OCI-LY7 (cell line): Measurements from ENCODE around the gene LHX6. TPM values are rescaled to one million over a fixed set of nuclear protein-coding genes. Genes with fewer than 3 reads are reported as not detected.

ENCODE experiments used
- BruUV-seq: library from RNA; stranded (reverse); fragments of 400-500 nt; replicated peaks from 2 replicates; lab custom pipeline; 2021; lab: Mats Ljungman, UMichigan
- CTCF ChIA-PET: fragments of 300-600 bp; sonication (Branson Sonifier 250); formaldehyde crosslinking; loops from one replicate; lab custom pipeline; 2022; ENCODE audit warnings: antibody characterized with exemption; ENCODE audit not compliant: unreplicated experiment; lab: Charles Lee
- POLR2A ChIA-PET: fragments of 300-600 bp; sonication (Branson Sonifier 250); formaldehyde crosslinking; loops from one replicate; lab custom pipeline; 2022; ENCODE audit warnings: antibody characterized with exemption; lab: Charles Lee
- DNase-seq: peaks from one replicate; pipeline ENCODE4 v3.0.0-alpha.2; 2015; ENCODE audit warnings: low spot score
- H2AFZ ChIP-seq: fragments of 200-600 bp; sonication (generic), shearing (Covaris generic); 2 replicates; pipeline ENCODE4 v1.6.1; 2014; ENCODE audit warnings: mild to moderate bottlenecking, antibody characterized with exemption, low read length, moderate library complexity
- H3K27ac ChIP-seq: fragments of 200-600 bp; sonication (generic); 2 replicates; pipeline ENCODE4 v1.5.1; 2014; ENCODE audit warnings: mixed run types, low read depth, mild to moderate bottlenecking, moderate library complexity, low read length, inconsistent platforms; ENCODE audit not compliant: poor library complexity, severe bottlenecking
- H3K36me3 ChIP-seq: fragments of 200-600 bp; sonication (generic); 2 replicates; pipeline ENCODE4 v1.6.1; 2014; ENCODE audit warnings: mild to moderate bottlenecking, antibody characterized with exemption, low read length, moderate library complexity, mixed read lengths; ENCODE audit not compliant: insufficient read depth
- H3K4me1 ChIP-seq: fragments of 200-600 bp; sonication (generic); 2 replicates; pipeline ENCODE4 v1.5.1; 2014; ENCODE audit warnings: mild to moderate bottlenecking, low read length; ENCODE audit not compliant: insufficient read depth, poor library complexity, severe bottlenecking
- H3K4me2 ChIP-seq: fragments of 200-600 bp; sonication (generic); 2 replicates; pipeline ENCODE4 v1.6.1; 2014; ENCODE audit warnings: mild to moderate bottlenecking, low read length
- H3K4me3 ChIP-seq: fragments of 200-600 bp; sonication (generic); 2 replicates; pipeline ENCODE4 v1.5.1; 2014; ENCODE audit warnings: mild to moderate bottlenecking, low read depth, low read length; ENCODE audit not compliant: poor library complexity, severe bottlenecking
- H3K79me2 ChIP-seq: fragments of 200-600 bp; sonication (generic); 2 replicates; pipeline ENCODE4 v1.6.1; 2016; ENCODE audit warnings: low read depth, mild to moderate bottlenecking, low read length, moderate library complexity, mixed read lengths; ENCODE audit not compliant: insufficient read depth
- H3K9me2 ChIP-seq: fragments of 200-600 bp; sonication (generic); 2 replicates; pipeline ENCODE4 v1.6.1; 2016; ENCODE audit warnings: mild to moderate bottlenecking, low read length, mixed read lengths; ENCODE audit not compliant: insufficient read depth
- H3K9me3 ChIP-seq: fragments of 200-600 bp; sonication (generic); 2 replicates; pipeline ENCODE4 v1.6.1; 2014; ENCODE audit warnings: mild to moderate bottlenecking, mixed run types, low read length, mixed read lengths
- H4K20me1 ChIP-seq: fragments of 200-600 bp; sonication (generic); 2 replicates; pipeline ENCODE4 v1.6.1; 2014; ENCODE audit warnings: mild to moderate bottlenecking, antibody characterized with exemption, low read length, moderate library complexity, mixed read lengths; ENCODE audit not compliant: insufficient read depth
- EZH2phosphoT487 ChIP-seq: fragments of 200-600 bp; sonication (generic); IDR thresholded peaks from 2 replicates; pipeline ENCODE4 v1.6.1; 2018; ENCODE audit warnings: low read depth, borderline replicate concordance, mild to moderate bottlenecking, mixed run types, antibody characterized with exemption, low read length, moderate library complexity, mixed read lengths
- intact Hi-C: fragments of 100-400 bp; cut with micrococcal nuclease; formaldehyde crosslinking; loops from one replicate; pipeline ENCODE4 v1.10.0; 2022; ENCODE audit not compliant: unreplicated experiment
- total RNA-seq, 2 experiments: library from RNA; depleted of rRNA in 1 of 2; stranded (reverse); fragments of >200 nt in 1 of 2; shearing (Covaris generic) in 1 of 2; gene quantifications; 2 replicates each; pipeline ENCODE4 v1.2.3, GENCODE V29; 2014 to 2022
- TF ChIP-seq, protein P1 (sequence below): fragments of 200-600 bp; sonication (generic); conservative IDR thresholded peaks from 2 replicates; pipeline ENCODE4 v1.5.1; 2014; ENCODE audit warnings: mild to moderate bottlenecking, antibody characterized with exemption, low read length, moderate library complexity, mixed read lengths

Gene LHX6
- total RNA-seq, 2 experiments from 2014 or later, result not detected

DNA sequence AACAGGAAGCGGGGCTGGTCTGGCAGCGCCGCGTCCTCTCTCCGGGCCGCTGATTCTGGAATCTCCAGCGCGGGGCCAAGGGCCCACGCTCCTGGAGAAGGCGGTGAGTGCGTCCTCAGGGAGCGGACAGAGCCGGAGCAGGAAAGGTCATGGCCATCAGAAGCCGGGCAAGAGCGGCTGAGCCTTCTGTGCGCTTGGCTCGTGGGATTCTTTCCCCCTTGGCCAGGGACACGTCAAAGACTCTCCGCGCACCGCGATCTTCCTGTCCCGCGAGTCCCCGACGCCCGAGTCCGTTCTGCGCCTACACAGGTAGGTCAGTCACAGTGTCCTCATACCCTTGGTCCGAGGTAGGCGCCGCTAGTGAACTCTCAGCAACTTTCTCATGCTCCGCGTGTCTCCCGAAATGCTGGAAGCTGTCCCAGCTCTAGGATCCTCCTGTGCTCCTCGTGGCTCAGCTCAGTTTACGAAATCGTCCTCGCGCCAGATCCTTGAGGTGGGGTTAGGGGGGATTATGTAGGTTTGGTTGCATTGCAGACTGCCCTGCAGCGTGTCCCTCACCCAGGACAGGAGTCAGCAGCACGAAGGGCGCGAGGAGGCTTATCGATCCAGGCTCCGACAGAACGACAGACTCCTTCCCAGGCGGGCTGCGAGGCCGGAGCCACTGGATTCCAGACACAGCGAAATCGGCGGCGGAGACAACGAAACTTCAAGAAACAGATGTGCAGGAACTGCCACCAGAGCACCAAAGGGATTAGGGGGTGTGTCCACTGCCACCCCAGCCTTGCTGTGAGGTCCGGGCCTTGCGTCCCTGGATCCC lies 8.7 kb downstream of the LHX6 start:
- intact Hi-C loops, result no loop called here
- Histone ChIP-seq H4K20me1 (no peaks in the 10 kb centered on the region), H3K9me2 (no peaks in the 10 kb centered on the region), H3K9me3 (no peaks in the 10 kb centered on the region), H3K27ac (no peak overlapping the region), H3K79me2 (no peaks in the 10 kb centered on the region), H3K36me3 (no peaks in the 10 kb centered on the region), H2AFZ (no peak overlapping the region), H3K4me3 (no peak overlapping the region), H3K4me1 (no peaks in the 10 kb centered on the region), H3K4me2 (no peak overlapping the region)
- BruUV-seq, result no TSS peak
- TF ChIP-seq EZH2phosphoT487, result no peak
- TF ChIP-seq, protein P1, sequence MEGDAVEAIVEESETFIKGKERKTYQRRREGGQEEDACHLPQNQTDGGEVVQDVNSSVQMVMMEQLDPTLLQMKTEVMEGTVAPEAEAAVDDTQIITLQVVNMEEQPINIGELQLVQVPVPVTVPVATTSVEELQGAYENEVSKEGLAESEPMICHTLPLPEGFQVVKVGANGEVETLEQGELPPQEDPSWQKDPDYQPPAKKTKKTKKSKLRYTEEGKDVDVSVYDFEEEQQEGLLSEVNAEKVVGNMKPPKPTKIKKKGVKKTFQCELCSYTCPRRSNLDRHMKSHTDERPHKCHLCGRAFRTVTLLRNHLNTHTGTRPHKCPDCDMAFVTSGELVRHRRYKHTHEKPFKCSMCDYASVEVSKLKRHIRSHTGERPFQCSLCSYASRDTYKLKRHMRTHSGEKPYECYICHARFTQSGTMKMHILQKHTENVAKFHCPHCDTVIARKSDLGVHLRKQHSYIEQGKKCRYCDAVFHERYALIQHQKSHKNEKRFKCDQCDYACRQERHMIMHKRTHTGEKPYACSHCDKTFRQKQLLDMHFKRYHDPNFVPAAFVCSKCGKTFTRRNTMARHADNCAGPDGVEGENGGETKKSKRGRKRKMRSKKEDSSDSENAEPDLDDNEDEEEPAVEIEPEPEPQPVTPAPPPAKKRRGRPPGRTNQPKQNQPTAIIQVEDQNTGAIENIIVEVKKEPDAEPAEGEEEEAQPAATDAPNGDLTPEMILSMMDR, result no peak
- POLR2A ChIA-PET, result no interaction called here
- DNase-seq, result no peak
- CTCF ChIA-PET, result no interaction called here

DNA sequence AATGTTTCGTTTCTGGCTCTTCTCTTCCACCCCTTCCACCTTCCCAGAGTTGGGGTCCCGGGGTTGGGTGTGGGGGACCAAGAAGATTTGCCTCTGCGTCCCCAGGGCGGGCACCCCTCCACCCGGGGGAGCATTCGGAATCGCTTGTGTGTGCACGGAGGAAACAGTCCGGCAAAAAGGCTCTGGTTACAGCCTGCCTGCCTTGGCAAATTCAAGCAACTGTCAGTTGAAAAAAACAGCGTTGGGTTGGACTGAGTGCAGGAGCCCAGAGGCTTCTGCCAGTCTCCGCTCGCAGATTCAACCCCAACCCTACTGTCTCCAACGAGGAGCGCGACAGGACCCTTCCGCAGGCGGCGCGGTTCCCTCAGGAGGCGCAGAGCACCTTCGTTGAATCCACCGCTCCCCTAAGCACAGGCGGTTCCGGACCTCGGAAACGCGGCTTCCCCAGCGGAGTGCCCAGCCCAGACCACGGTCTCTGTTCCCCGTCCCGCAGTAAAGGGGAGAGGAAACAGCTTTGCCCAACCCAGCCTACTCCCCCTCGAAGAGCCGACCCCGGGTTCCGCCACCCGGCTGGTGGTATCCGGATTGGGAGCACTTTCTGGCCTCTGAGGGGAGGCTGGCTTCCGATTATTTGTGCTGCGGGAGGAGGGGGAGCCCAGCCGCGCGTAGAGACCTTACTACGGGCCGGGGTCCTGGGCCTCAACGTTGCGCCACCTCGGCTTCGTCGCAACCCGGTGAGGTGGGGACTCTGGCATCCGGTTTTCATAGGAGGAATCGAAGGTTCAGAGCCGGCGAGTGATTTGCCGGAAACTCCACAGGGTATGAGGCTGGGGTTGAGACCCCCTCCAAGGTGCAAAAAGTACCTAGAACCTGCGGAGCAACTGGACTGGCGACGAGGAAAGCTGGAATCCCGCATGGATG lies 9.6 kb downstream of the LHX6 start:
- Histone ChIP-seq H4K20me1 (no peaks in the 10 kb centered on the region), H3K9me3 (no peaks in the 10 kb centered on the region), H3K4me1 (no peaks in the 10 kb centered on the region), H2AFZ (no peak overlapping the region), H3K4me2 (no peak overlapping the region), H3K9me2 (no peaks in the 10 kb centered on the region), H3K79me2 (no peaks in the 10 kb centered on the region), H3K4me3 (no peak overlapping the region), H3K27ac (no peak overlapping the region), H3K36me3 (no peaks in the 10 kb centered on the region)
- BruUV-seq, result no TSS peak
- intact Hi-C loops, result no loop called here
- ChIA-PET POLR2A (no interaction called here), CTCF (no interaction called here)
- DNase-seq, result no peak
- no peak for TF ChIP-seq EZH2phosphoT487
- TF ChIP-seq, protein P1, result no peak
